Activated T-helper 17 cell treated with anti-CD3 and anti-CD28 coated beads, Interleukin-2, amount 50 U/mL, for 72 hours (primary cell): Measurements from ENCODE around the gene ACADL. TPM values are rescaled to one million over a fixed set of nuclear protein-coding genes. Genes with fewer than 3 reads are reported as not detected.

Source experiments
- ATAC-seq: fragments of 150-1000 bp; cut with Tn5 transposase; replicated peaks from 2 replicates; pipeline ENCODE4 v1.10.0; 2021; ENCODE audit warnings: mild to moderate bottlenecking, moderate library complexity
- H3K27ac Mint-ChIP-seq: one replicate; pipeline ENCODE4 v1.8.0; 2022; ENCODE audit warnings: mixed read lengths
- H3K27me3 Mint-ChIP-seq: one replicate; pipeline ENCODE4 v1.8.0; 2022; ENCODE audit warnings: mixed read lengths
- H3K36me3 Mint-ChIP-seq: one replicate; pipeline ENCODE4 v1.8.0; 2022; ENCODE audit warnings: low read depth, mild to moderate bottlenecking, mixed read lengths
- H3K4me1 Mint-ChIP-seq: one replicate; pipeline ENCODE4 v1.8.0; 2022; ENCODE audit warnings: mixed read lengths
- H3K4me3 Mint-ChIP-seq: one replicate; pipeline ENCODE4 v1.8.0; 2022; ENCODE audit warnings: mild to moderate bottlenecking, mixed read lengths
- H3K9me3 Mint-ChIP-seq: one replicate; pipeline ENCODE4 v1.8.0; 2022; ENCODE audit warnings: mixed read lengths
- total RNA-seq, 2 donors: library from RNA; stranded (reverse); gene quantifications; one replicate each; pipeline ENCODE4 v1.2.3, GENCODE V29; 2022

Gene ACADL
- total RNA-seq, 2 donors from 2014 or later: not detected

DNA sequence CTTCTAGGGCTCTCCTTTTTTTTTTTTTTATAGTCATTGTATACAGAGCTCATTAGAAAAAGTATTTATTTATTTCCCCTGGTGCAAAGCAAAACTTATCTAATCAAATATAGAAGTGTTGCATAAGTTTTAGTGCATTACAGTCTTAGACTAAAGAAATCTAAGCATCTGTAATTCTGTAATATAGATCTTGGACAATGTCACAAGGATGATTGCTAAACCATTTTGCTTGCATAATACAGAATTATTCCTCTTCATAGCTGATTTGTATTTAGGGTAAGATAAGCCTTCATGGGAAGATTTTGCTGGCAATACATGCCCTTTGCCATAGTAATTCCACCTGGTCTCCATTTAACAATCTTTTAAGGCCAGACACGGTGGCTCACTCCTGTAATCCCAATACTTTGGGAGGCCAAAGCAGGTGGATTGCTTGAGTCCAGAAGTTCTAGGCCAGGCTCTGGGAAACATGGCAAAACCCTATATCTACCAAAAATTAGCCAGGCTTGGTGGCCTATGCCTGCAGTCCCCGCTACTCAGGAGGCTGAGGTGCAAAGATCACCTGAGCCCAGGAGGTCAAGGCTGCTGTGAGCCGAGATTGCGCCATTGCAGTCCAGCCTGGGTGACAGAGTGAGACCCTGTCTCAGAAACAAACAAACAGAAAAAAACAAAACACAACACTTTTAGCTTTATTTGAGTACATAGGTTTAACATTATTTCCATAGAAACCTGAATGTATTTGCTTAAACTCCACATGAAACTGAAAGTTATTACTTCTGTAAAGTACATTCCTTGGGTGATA lies 2.2 kb upstream of the ACADL start:
- Mint-ChIP-seq H3K27me3 (peaks cover 44% of the 10 kb centered on the region), H3K4me1 (no peaks in the 10 kb centered on the region), H3K27ac (no peak overlapping the region), H3K9me3 (no peaks in the 10 kb centered on the region), H3K4me3 (no peak overlapping the region), H3K36me3 (no peaks in the 10 kb centered on the region)
- ATAC-seq: no peak

- no peak for ATAC-seq
- Mint-ChIP-seq H3K27ac (no peak overlapping the region), H3K36me3 (no peaks in the 10 kb centered on the region), H3K4me1 (no peaks in the 10 kb centered on the region), H3K4me3 (no peak overlapping the region), H3K27me3 (peaks cover 53% of the 10 kb centered on the region), H3K9me3 (no peaks in the 10 kb centered on the region)
Observed at GRCh38 chr2:210226223-210226622, 976 bp upstream of the ACADL start.

- H3K4me3 Mint-ChIP-seq: peak overlapping the region; percentile 5
- no peak overlapping the region for H3K27ac Mint-ChIP-seq
- no peaks in the 10 kb centered on the region for H3K4me1 Mint-ChIP-seq
- no peaks in the 10 kb centered on the region for H3K9me3 Mint-ChIP-seq
- H3K27me3 Mint-ChIP-seq: peaks cover 56% of the 10 kb centered on the region
- ATAC-seq: no peak
- H3K36me3 Mint-ChIP-seq: no peaks in the 10 kb centered on the region
Observed at GRCh38 chr2:210224591-210224940, 681 bp downstream of the ACADL start.

- Mint-ChIP-seq H3K27ac (no peak overlapping the region), H3K4me1 (no peaks in the 10 kb centered on the region), H3K27me3 (peaks cover 6% of the 10 kb centered on the region), H3K36me3 (no peaks in the 10 kb centered on the region), H3K9me3 (no peaks in the 10 kb centered on the region), H3K4me3 (no peak overlapping the region)
- no peak for ATAC-seq
Observed at GRCh38 chr2:210215120-210215519, 10.1 kb downstream of the ACADL start.

DNA sequence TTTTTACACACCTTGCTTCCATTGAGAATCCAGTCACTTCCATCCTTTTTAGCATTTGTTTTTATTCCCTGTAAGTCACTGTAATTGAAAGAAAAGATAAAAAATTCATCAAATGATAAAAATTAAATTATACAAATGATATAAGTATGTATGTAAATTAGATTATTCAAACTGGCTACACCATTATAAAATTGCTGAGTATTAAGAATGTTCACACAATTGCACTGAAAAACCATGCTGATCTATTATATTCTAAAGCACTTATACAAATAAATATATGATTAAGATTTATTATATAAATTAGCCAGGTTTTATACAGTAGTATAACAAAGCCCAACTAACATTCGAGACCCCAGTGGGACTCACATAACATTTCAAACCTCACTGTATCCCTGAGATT lies 15.1 kb downstream of the ACADL start:
- no peaks in the 10 kb centered on the region for H3K36me3 Mint-ChIP-seq
- H3K9me3 Mint-ChIP-seq: no peaks in the 10 kb centered on the region
- H3K4me1 Mint-ChIP-seq: no peaks in the 10 kb centered on the region
- H3K27me3 Mint-ChIP-seq: peaks cover 13% of the 10 kb centered on the region
- no peak overlapping the region for H3K27ac Mint-ChIP-seq
- no peak overlapping the region for H3K4me3 Mint-ChIP-seq
- ATAC-seq: no peak

- Mint-ChIP-seq H3K4me3 (no peak overlapping the region), H3K27me3 (peaks cover 16% of the 10 kb centered on the region), H3K27ac (no peak overlapping the region), H3K36me3 (no peaks in the 10 kb centered on the region), H3K9me3 (no peaks in the 10 kb centered on the region), H3K4me1 (no peaks in the 10 kb centered on the region)
- ATAC-seq: no peak
Observed at GRCh38 chr2:210207929-210208328, 17.3 kb downstream of the ACADL start.

DNA sequence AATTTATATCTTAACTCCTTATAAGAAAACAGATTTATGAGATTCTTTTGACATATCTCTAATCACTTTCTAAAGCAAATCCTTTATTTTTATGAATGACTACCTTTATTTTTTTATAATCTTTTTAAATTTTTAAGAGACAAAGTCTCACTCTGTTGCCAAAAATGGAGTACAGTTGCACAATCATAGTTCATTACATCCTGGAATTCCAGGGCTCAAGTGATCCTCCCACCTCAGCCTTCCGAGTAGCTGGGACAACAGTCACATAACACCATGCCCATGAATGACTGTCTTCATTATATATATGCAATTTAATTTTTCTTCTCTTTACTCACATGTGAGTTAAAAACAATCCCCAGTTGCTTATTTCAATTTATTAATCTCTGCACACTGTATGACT lies 21.7 kb downstream of the ACADL start:
- no peaks in the 10 kb centered on the region for H3K4me1 Mint-ChIP-seq
- H3K4me3 Mint-ChIP-seq: no peak overlapping the region
- H3K9me3 Mint-ChIP-seq: no peaks in the 10 kb centered on the region
- H3K27me3 Mint-ChIP-seq: peaks cover 23% of the 10 kb centered on the region
- no peaks in the 10 kb centered on the region for H3K36me3 Mint-ChIP-seq
- H3K27ac Mint-ChIP-seq: no peak overlapping the region
- ATAC-seq: no peak

- H3K27me3 Mint-ChIP-seq: peaks cover 23% of the 10 kb centered on the region
- no peaks in the 10 kb centered on the region for H3K4me1 Mint-ChIP-seq
- ATAC-seq: no peak
- no peak overlapping the region for H3K4me3 Mint-ChIP-seq
- no peak overlapping the region for H3K27ac Mint-ChIP-seq
- H3K36me3 Mint-ChIP-seq: no peaks in the 10 kb centered on the region
- no peaks in the 10 kb centered on the region for H3K9me3 Mint-ChIP-seq
Observed at GRCh38 chr2:210203147-210203546, 22.1 kb downstream of the ACADL start.

GRCh38 chr2:210199854-210200253 lies 25.4 kb downstream of the ACADL start:
- Mint-ChIP-seq H3K4me3 (no peak overlapping the region), H3K27ac (no peak overlapping the region), H3K4me1 (no peaks in the 10 kb centered on the region), H3K27me3 (peaks cover 10% of the 10 kb centered on the region), H3K36me3 (no peaks in the 10 kb centered on the region), H3K9me3 (no peaks in the 10 kb centered on the region)
- ATAC-seq: no peak

- no peaks in the 10 kb centered on the region for H3K4me1 Mint-ChIP-seq
- no peak overlapping the region for H3K4me3 Mint-ChIP-seq
- H3K27ac Mint-ChIP-seq: no peak overlapping the region
- peaks cover 10% of the 10 kb centered on the region for H3K27me3 Mint-ChIP-seq
- H3K36me3 Mint-ChIP-seq: no peaks in the 10 kb centered on the region
- H3K9me3 Mint-ChIP-seq: no peaks in the 10 kb centered on the region
- no peak for ATAC-seq
Observed at GRCh38 chr2:210199186-210199765, 26.0 kb downstream of the ACADL start.

DNA sequence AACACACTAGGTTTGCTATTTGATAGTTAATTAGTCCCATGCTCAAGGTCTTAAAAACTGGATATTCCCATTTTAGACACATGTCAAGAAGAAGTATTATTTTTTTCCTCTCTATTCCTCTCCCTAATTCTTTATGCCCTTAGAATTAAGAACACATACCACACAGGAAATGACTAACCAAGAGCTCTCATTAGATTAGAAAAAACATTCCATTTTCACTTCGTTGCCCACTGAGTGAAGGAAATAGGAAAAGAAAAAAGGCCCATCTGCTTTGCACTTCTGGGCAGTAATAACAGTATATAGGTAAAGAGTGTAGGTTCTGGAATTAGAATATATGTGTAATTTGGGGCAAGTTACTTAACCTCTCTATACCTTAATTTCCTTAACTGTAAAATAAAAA lies 26.9 kb downstream of the ACADL start:
- ATAC-seq: no peak

GRCh38 chr2:210197720-210198119 lies 27.5 kb downstream of the ACADL start:
- H3K4me1 Mint-ChIP-seq: no peaks in the 10 kb centered on the region
- H3K9me3 Mint-ChIP-seq: no peaks in the 10 kb centered on the region
- no peak overlapping the region for H3K4me3 Mint-ChIP-seq
- no peak for ATAC-seq
- H3K27ac Mint-ChIP-seq: no peak overlapping the region
- peaks cover 5% of the 10 kb centered on the region for H3K27me3 Mint-ChIP-seq
- H3K36me3 Mint-ChIP-seq: no peaks in the 10 kb centered on the region

More for the DNA sequence above, 26.9 kb downstream of the ACADL start:
- Mint-ChIP-seq H3K27ac (no peak overlapping the region), H3K4me3 (no peak overlapping the region), H3K4me1 (no peaks in the 10 kb centered on the region), H3K27me3 (peaks cover 10% of the 10 kb centered on the region), H3K36me3 (no peaks in the 10 kb centered on the region), H3K9me3 (no peaks in the 10 kb centered on the region)

DNA sequence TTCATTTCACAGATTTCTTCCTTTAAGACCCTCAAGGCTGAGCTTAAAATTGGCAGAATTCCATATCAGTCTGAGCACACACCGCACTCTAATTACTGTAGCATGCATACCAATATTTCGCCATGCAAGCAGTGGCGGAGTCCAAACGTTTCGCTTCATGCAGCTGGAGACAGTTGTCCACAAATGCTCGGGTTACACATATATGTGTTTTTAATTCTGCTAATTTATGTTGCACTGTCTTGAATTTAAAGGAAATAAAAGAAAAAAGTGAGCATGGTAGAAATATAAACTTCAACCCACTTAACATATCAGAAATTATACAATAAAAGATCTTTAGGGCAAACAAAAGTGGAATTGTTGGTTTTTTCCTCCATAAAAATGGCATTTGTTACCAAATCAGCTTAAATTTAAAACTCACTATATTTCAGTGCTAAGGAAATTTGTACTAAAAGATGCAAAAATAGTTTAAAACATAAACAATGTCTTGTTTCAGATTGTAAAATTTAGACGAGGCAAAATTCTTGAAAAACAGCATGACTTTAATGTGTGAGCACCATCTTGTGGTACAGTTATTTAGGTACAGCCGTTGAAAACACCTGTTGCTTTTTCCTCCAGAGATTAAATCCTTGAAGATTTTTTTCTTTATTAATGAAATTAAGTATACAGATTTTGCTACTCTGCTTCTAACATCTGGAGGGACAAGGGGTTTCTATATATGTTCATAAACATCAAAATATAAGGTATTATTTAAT lies 30.0 kb downstream of the ACADL start:
- H3K4me1 Mint-ChIP-seq: no peaks in the 10 kb centered on the region
- H3K4me3 Mint-ChIP-seq: no peak overlapping the region
- H3K27me3 Mint-ChIP-seq: no peaks in the 10 kb centered on the region
- no peaks in the 10 kb centered on the region for H3K9me3 Mint-ChIP-seq
- no peak overlapping the region for H3K27ac Mint-ChIP-seq
- no peaks in the 10 kb centered on the region for H3K36me3 Mint-ChIP-seq
- no peak for ATAC-seq

DNA sequence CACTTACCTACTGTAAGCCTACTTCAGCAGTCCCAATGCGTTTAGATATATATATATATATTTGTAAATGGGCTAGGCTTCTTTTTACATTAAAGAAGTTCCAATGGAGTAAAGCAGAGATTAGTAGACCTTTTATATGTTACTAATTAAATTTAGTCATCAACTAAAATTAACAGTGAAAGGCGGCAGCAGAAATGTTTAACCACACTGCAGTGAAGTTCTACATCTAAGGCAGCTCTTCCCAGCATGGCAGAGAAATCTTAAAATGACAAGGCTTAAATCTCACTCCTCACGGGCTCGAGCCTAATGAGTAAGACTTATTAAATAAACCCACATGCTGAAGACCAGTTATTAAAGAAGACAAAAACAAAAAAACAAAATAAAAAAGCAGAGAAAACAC lies 34.9 kb downstream of the ACADL start:
- Mint-ChIP-seq H3K36me3 (no peaks in the 10 kb centered on the region), H3K27ac (no peak overlapping the region), H3K9me3 (no peaks in the 10 kb centered on the region), H3K4me3 (no peak overlapping the region), H3K27me3 (peaks cover 8% of the 10 kb centered on the region), H3K4me1 (no peaks in the 10 kb centered on the region)
- ATAC-seq: no peak
